Non-pigmented ciliary epithelial cell (primary cell): Measurements from ENCODE around the gene CLDN9.
"Not testable (repeated sequence)": the region's sequence is repeated elsewhere in the genome, so short reads cannot be mapped to it uniquely, and the experiment has no call there.

Experiments
- DNase-seq: peaks from one replicate; pipeline ENCODE4 v3.0.0-alpha.2; 2010; ENCODE audit warnings: low read depth

Gene CLDN9

GRCh38 chr16:3032624-3033023 lies 19.9 kb downstream of the CLDN9 start:
- DNase-seq = no peak

- DNase-seq = no peak
Observed at GRCh38 chr16:3035289-3035971, 22.7 kb downstream of the CLDN9 start.

- DNase-seq = no peak
Observed at GRCh38 chr16:3035972-3036725, 23.4 kb downstream of the CLDN9 start.

- no peak for DNase-seq
Observed at GRCh38 chr16:3036726-3037315, 24.1 kb downstream of the CLDN9 start, which contains the start of gene BICDL2. BICDL2 (minus strand) TSS chr16:3036944; CDS start chr16:3035496, 1,448 bp downstream.

- DNase-seq = no peak
Observed at GRCh38 chr16:3038256-3038655, 25.5 kb downstream of the CLDN9 start.

GRCh38 chr16:3038896-3039295 lies 26.2 kb downstream of the CLDN9 start:
- no peak for DNase-seq

- DNase-seq = no peak
Observed at GRCh38 chr16:3042376-3042775, 29.7 kb downstream of the CLDN9 start.

- no peak for DNase-seq
Observed at GRCh38 chr16:3044708-3045107, 32.0 kb downstream of the CLDN9 start.

GRCh38 chr16:3045758-3046640 lies 33.3 kb downstream of the CLDN9 start, which contains the start of gene MMP25:
MMP25 (plus strand) TSS chr16:3046561; CDS start chr16:3046918, 357 bp downstream.
- no peak for DNase-seq

GRCh38 chr16:3046641-3047386 lies 34.1 kb downstream of the CLDN9 start:
- DNase-seq = no peak

GRCh38 chr16:3047387-3047720 lies 34.6 kb downstream of the CLDN9 start:
- DNase-seq = no peak

- no peak for DNase-seq
Observed at GRCh38 chr16:3049921-3050481, 37.3 kb downstream of the CLDN9 start.

- no peak for DNase-seq
Observed at GRCh38 chr16:3050487-3050886, 37.8 kb downstream of the CLDN9 start.

GRCh38 chr16:3051009-3051408 lies 38.3 kb downstream of the CLDN9 start:
- DNase-seq = no peak

GRCh38 chr16:3051494-3051893 lies 38.8 kb downstream of the CLDN9 start:
- no peak for DNase-seq

GRCh38 chr16:3052571-3053329 lies 40.0 kb downstream of the CLDN9 start:
- DNase-seq = not testable (repeated sequence)

- DNase-seq = not testable (repeated sequence)
Observed at GRCh38 chr16:3053330-3053710, 40.6 kb downstream of the CLDN9 start.

GRCh38 chr16:3054965-3055733 lies 42.4 kb downstream of the CLDN9 start:
- no peak for DNase-seq

- not testable (repeated sequence) for DNase-seq
Observed at GRCh38 chr16:3055734-3056115, 43.0 kb downstream of the CLDN9 start.
